ENCODE results near the gene VSTM1. TPM values are rescaled to one million over a fixed set of nuclear protein-coding genes. Genes with fewer than 3 reads are reported as not detected.
"Not testable (repeated sequence)": the region's sequence is repeated elsewhere in the genome, so short reads cannot be mapped to it uniquely, and the experiment has no call there.

Gene VSTM1, protein sequence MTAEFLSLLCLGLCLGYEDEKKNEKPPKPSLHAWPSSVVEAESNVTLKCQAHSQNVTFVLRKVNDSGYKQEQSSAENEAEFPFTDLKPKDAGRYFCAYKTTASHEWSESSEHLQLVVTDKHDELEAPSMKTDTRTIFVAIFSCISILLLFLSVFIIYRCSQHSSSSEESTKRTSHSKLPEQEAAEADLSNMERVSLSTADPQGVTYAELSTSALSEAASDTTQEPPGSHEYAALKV
- total RNA-seq = 1 to 10 TPM in 1 of 8 experiments, not detected in 7; 1.7 TPM

GRCh38 chr19:54063350-54064116, at the start of gene VSTM1:
TSS of gene VSTM1 (minus strand) at chr19:54063897. CDS start at chr19:54063777, 120 bp downstream.
- WGBS, 10 experiments = 50 to 92% (median 80%) methylated on average over 2 to 13 of the region's 34 CpGs; no CpG with 5 or more reads in 3 of the 10 experiments
- Histone ChIP-seq H3K27ac (no peak within 1 kb of the TSS), H3K4me1 (replicated peaks in 1 of 2) (no peaks in the 10 kb centered on the region), H3K4me3 (no peak within 1 kb of the TSS)
- in situ Hi-C loops (cut with MboI; ENCODE audit: low pct_unique_long_range_greater_than_20kb in 2 of 9, low sequenced_read_pairs in 9 of 9, unreplicated experiment in 9 of 9) = no loop called here
- no peak for ATAC-seq (replicated peaks in 6 of 8)

DNA sequence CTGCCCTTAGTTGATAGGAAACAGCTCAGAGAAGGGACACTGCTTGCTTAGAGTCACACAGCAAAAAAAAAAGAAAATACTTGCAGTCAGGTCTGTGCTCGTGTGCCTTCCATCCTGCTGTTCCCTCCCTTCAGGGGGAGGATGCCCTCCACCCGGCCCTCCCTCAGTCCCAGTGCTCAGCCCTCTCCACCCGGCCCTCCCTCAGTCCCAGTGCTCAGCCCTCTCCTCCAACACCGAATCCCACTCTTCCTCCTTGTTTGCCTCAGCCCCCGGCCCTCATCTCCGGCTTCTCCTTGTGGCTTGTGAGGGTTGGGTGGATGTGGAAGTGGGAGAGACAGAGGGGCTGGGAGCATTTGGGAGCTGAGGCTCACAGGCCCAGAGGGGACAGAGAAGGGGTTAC, 46.0 kb upstream of the VSTM1 start:
- peaks cover 0 to 4% of the 10 kb centered on the region in 2 donors for H3K4me1 ChIP-seq (replicated peaks in 1 of 2)
- in situ Hi-C loops (cut with MboI; ENCODE audit: low pct_unique_long_range_greater_than_20kb in 2 of 9, low sequenced_read_pairs in 9 of 9, unreplicated experiment in 9 of 9) = no loop called here
- no CpG with 5 or more reads among the region's 6 CpGs for WGBS, 10 experiments
- H3K4me3 ChIP-seq = no peak overlapping the region
- ATAC-seq (replicated peaks in 6 of 8) = peak in 1 of 8 experiments; percentile 23
- H3K27ac ChIP-seq = no peak overlapping the region

DNA sequence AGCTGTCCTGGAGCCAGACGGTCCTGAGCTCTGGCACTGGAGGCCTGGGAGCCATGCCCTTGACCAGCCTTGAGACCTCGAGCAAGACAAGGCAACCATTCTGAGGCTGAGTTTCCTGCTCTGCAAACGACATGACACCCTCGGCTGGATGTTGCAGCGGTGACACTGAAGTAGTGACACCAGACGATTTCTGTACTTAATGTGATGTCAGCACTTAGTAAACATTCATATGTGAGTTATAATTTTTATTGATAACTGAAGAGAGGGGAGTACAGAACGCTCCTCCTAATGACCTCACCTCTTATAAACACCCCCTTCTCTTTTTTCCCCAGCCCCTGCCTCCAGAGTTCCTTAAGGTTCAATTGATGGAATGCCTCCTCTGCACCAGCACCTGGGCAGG, 44.8 kb upstream of the VSTM1 start:
- in situ Hi-C loops (cut with MboI; ENCODE audit: low pct_unique_long_range_greater_than_20kb in 2 of 9, low sequenced_read_pairs in 9 of 9, unreplicated experiment in 9 of 9) = no loop called here
- 58 to 100% (median 77%) methylated on average over 1 to 5 of the region's 7 CpGs; no CpG with 5 or more reads in 3 of the 10 experiments for WGBS, 10 experiments

DNA sequence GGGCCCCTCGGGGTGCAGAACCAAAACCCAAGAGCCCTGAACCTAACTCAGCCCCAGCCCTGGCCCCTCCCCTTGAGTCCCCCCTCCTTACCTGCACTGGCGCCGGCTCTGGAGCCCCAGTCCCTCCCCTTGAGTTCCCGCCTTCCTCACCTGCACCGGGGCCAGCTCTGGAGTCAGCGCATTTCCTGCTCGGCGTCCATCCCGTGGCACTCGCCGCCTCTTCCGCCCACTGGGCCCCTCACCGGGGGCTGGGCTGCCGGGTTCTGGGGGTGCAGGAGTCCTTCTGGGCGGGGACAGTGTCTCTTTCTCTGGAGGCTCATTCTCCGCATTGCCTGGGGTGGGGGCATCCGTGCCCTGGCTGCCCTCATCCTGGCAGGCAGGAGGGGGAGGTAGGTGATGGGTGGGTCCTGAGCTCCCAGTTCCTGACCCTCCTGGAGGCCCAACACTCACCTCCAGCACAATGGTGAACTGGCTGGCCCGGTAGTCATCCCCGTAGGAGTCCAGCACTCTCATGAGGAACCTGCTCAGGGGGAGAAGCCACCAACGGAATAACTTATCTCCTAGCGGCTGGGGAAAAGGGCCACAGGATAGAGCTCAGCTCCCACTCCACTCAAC, 44.3 kb upstream of the VSTM1 start:
- ATAC-seq (replicated peaks in 6 of 8) = peak in 3 of 8 experiments; percentile 12 to 27 (median 18)
- peaks cover 0 to 6% of the 10 kb centered on the region in 2 donors for H3K4me1 ChIP-seq (replicated peaks in 1 of 2)
- H3K27ac ChIP-seq = no peak overlapping the region
- H3K4me3 ChIP-seq = no peak overlapping the region
- in situ Hi-C loops (cut with MboI; ENCODE audit: low pct_unique_long_range_greater_than_20kb in 2 of 9, low sequenced_read_pairs in 9 of 9, unreplicated experiment in 9 of 9) = no loop called here
- 60 to 78% methylated on average over 1 to 5 of the region's 21 CpGs; no CpG with 5 or more reads in 8 of the 10 experiments for WGBS, 10 experiments

More for the DNA sequence above, 44.8 kb upstream of the VSTM1 start:
- no peak for ATAC-seq (replicated peaks in 6 of 8)
- H3K4me3 ChIP-seq = no peak overlapping the region
- H3K4me1 ChIP-seq (replicated peaks in 1 of 2) = peaks cover 0 to 6% of the 10 kb centered on the region in 2 donors
- no peak overlapping the region for H3K27ac ChIP-seq

GRCh38 chr19:54106716-54107115, 43.0 kb upstream of the VSTM1 start:
- no peak overlapping the region for H3K4me3 ChIP-seq
- no peak overlapping the region for H3K27ac ChIP-seq
- WGBS, 10 experiments = 50 to 90% (median 84%) methylated on average over 2 to 9 of the region's 15 CpGs; no CpG with 5 or more reads in 6 of the 10 experiments
- peaks cover 0 to 6% of the 10 kb centered on the region in 2 donors for H3K4me1 ChIP-seq (replicated peaks in 1 of 2)
- in situ Hi-C loops (cut with MboI; ENCODE audit: low pct_unique_long_range_greater_than_20kb in 2 of 9, low sequenced_read_pairs in 9 of 9, unreplicated experiment in 9 of 9) = no loop called here
- no peak for ATAC-seq (replicated peaks in 6 of 8)

GRCh38 chr19:54105796-54106195, 42.1 kb upstream of the VSTM1 start:
- Histone ChIP-seq H3K27ac (no peak overlapping the region), H3K4me3 (no peak overlapping the region), H3K4me1 (replicated peaks in 1 of 2) (peaks cover 0 to 6% of the 10 kb centered on the region in 2 donors)
- 57 to 100% (median 96%) methylated on average over 1 to 10 of the region's 10 CpGs; no CpG with 5 or more reads in 3 of the 10 experiments for WGBS, 10 experiments
- no peak for ATAC-seq (replicated peaks in 6 of 8)
- in situ Hi-C loops (cut with MboI; ENCODE audit: low pct_unique_long_range_greater_than_20kb in 2 of 9, low sequenced_read_pairs in 9 of 9, unreplicated experiment in 9 of 9) = no loop called here

DNA sequence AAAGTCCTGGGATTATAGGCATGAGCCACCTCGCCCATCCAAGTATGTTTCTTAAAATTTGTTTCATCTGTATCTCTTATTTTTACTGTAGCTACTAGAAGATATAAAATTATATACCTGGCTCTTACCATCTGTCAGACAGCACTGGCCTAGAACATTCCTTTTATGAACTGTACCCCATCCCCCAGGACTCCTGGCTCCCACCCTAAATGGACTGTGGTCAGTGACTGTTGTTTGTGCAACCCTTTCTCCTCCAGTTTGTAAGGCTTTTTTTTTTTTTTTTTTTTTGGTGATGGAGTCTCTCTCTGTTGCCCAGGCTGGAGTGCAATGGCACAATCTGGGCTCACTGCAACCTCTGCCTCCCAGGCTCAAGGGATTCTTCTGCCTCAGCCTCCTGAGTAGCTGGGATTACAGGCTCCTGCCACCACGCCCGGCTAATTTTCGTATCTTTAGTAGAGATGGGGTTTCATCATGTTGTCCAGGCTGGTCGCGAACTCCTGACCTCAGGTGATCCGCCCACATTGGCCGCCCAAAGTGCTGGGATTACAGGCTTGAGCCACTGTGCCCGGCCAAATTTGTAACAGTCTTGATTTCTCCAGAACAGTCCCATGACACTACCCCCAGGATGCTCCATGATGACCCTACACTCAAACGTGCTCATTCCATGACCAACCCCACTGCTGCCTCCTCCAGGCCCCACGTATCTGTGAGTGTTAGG, 41.5 kb upstream of the VSTM1 start:
- no peak overlapping the region for H3K27ac ChIP-seq
- ATAC-seq (replicated peaks in 6 of 8) = no peak
- H3K4me1 ChIP-seq (replicated peaks in 1 of 2) = peaks cover 0 to 6% of the 10 kb centered on the region in 2 donors
- 80 to 100% (median 100%) methylated on average over 1 to 3 of the region's 11 CpGs; no CpG with 5 or more reads in 7 of the 10 experiments for whole genome bisulfite sequencing, 10 experiments
- in situ Hi-C loops (cut with MboI; ENCODE audit: low pct_unique_long_range_greater_than_20kb in 2 of 9, low sequenced_read_pairs in 9 of 9, unreplicated experiment in 9 of 9) = no loop called here
- no peak overlapping the region for H3K4me3 ChIP-seq

DNA sequence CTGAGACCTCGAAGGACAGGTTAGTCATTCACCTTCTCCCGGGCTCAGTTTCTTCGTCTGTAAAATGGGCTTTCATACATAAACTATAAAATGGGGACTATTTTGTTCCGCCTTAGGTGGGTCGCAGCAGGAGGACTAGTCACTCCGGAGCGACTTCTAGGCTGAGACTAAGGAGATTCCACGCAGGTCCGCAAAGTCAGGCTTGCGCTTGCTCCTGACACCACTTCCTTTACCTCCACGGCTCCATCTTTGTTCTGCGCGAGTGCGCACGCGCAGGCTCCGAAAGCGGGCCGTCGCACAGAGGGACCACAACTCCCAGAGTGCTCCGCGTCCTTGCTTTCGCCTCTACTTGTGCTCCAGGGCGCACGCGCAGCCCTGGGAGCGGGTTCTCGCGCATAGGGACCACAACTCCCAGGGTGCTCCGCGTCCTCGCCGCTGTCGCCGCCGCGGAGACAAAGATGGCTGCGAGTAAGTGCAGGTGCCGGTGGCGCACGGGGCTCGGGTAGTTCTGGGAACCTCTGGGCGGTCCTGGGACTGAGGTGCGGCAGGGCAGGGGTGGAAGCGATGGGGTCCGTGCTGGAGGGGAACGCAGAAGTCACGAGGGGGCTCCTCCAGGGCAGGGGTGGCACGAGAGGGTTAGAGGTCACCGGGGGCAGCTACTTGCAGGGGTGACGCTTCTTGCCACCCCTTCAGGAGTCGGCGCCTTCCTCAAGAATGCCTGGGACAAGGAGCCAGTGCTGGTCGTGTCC, 38.9 kb upstream of the VSTM1 start, which contains the start of gene NDUFA3:
TSS of gene NDUFA3 (plus strand) at position 435 of the 749 bp plus-strand sequence. CDS start at position 459, 24 bp downstream.
- peak within 1 kb of the TSS; percentile 52 to 87 (median 79) for H3K4me3 ChIP-seq
- ATAC-seq (replicated peaks in 6 of 8) = peak; percentile 95 to 100 (median 99)
- H3K4me1 ChIP-seq (replicated peaks in 1 of 2) = peaks cover 0 to 6% of the 10 kb centered on the region in 2 donors
- in situ Hi-C loops (cut with MboI; ENCODE audit: low pct_unique_long_range_greater_than_20kb in 2 of 9, low sequenced_read_pairs in 9 of 9, unreplicated experiment in 9 of 9) = no loop called here
- 0 to 53% (median 2%) methylated on average over 3 to 34 of the region's 54 CpGs; no CpG with 5 or more reads in 2 of the 10 experiments for WGBS, 10 experiments
- peak within 1 kb of the TSS; percentile 19 to 65 for H3K27ac ChIP-seq

GRCh38 chr19:54100561-54100960, 36.9 kb upstream of the VSTM1 start, which contains the start of gene OSCAR:
TSS of gene OSCAR (minus strand) at chr19:54100803. CDS start at chr19:54100792, 11 bp downstream.
- ATAC-seq (replicated peaks in 6 of 8) = no peak
- Histone ChIP-seq H3K4me1 (replicated peaks in 1 of 2) (peaks cover 0 to 11% of the 10 kb centered on the region in 2 donors), H3K27ac (no peak within 1 kb of the TSS), H3K4me3 (no peak within 1 kb of the TSS)
- in situ Hi-C loops (cut with MboI; ENCODE audit: low pct_unique_long_range_greater_than_20kb in 2 of 9, low sequenced_read_pairs in 9 of 9, unreplicated experiment in 9 of 9) = no loop called here
- 0 to 100% (median 55%) methylated on average over 1 to 4 of the region's 5 CpGs; no CpG with 5 or more reads in 3 of the 10 experiments for WGBS, 10 experiments

GRCh38 chr19:54099903-54100255, 36.2 kb upstream of the VSTM1 start:
- not testable (repeated sequence) for H3K4me3 ChIP-seq; ATAC-seq (replicated peaks in 6 of 8)
- 58 to 73% methylated on average over 2 of the region's 9 CpGs; no CpG with 5 or more reads in 8 of the 10 experiments for WGBS, 10 experiments

GRCh38 chr19:54099190-54099902, 35.6 kb upstream of the VSTM1 start:
- Histone ChIP-seq H3K4me3 (no peak overlapping the region), H3K27ac (no peak overlapping the region), H3K4me1 (replicated peaks in 1 of 2) (peaks cover 0 to 12% of the 10 kb centered on the region in 2 donors)
- ATAC-seq (replicated peaks in 6 of 8) = no peak
- in situ Hi-C loops (cut with MboI; ENCODE audit: low pct_unique_long_range_greater_than_20kb in 2 of 9, low sequenced_read_pairs in 9 of 9, unreplicated experiment in 9 of 9) = no loop called here
- WGBS, 10 experiments = 75 to 100% (median 88%) methylated on average over 1 to 8 of the region's 12 CpGs; no CpG with 5 or more reads in 2 of the 10 experiments

More at GRCh38 chr19:54099903-54100255, 36.2 kb upstream of the VSTM1 start:
- in situ Hi-C loops (cut with MboI; ENCODE audit: low pct_unique_long_range_greater_than_20kb in 2 of 9, low sequenced_read_pairs in 9 of 9, unreplicated experiment in 9 of 9); H3K27ac ChIP-seq: not testable (repeated sequence)
- H3K4me1 ChIP-seq (replicated peaks in 1 of 2) = peaks cover 0 to 12% of the 10 kb centered on the region in 2 donors

Measured in motor neuron (in vitro differentiated cells).